Measurements from ENCODE around the gene DDX11. TPM values are rescaled to one million over a fixed set of nuclear protein-coding genes. Genes with fewer than 3 reads are reported as not detected.
"Not testable (repeated sequence)": the region's sequence is repeated elsewhere in the genome, so short reads cannot be mapped to it uniquely, and the experiment has no call there.

Gene DDX11
- total RNA-seq, 1 experiment from 2014 or later, result 23.6 TPM

GRCh38 chr12:31097819-31098218, 24.2 kb downstream of the DDX11 start:
- not testable (repeated sequence) for DNase-seq (ENCODE audit: extremely low read depth, low read depth)

- DNase-seq (ENCODE audit: extremely low read depth, low read depth), result not testable (repeated sequence)
Observed at GRCh38 chr12:31098363-31098762, 24.7 kb downstream of the DDX11 start.

- not testable (repeated sequence) for DNase-seq (ENCODE audit: extremely low read depth, low read depth)
Observed at GRCh38 chr12:31098771-31099170, 25.1 kb downstream of the DDX11 start.

- not testable (repeated sequence) for DNase-seq (ENCODE audit: extremely low read depth, low read depth)
Observed at GRCh38 chr12:31099434-31099833, 25.8 kb downstream of the DDX11 start.

- DNase-seq (ENCODE audit: extremely low read depth, low read depth), result not testable (repeated sequence)
Observed at GRCh38 chr12:31100503-31101208, 27.0 kb downstream of the DDX11 start.

GRCh38 chr12:31102125-31102524, 28.5 kb downstream of the DDX11 start:
- not testable (repeated sequence) for DNase-seq (ENCODE audit: extremely low read depth, low read depth)

- DNase-seq (ENCODE audit: extremely low read depth, low read depth), result not testable (repeated sequence)
Observed at GRCh38 chr12:31102596-31102995, 28.9 kb downstream of the DDX11 start.

GRCh38 chr12:31103561-31103975, 29.9 kb downstream of the DDX11 start:
- DNase-seq (ENCODE audit: extremely low read depth, low read depth), result not testable (repeated sequence)

- DNase-seq (ENCODE audit: extremely low read depth, low read depth), result not testable (repeated sequence)
Observed at GRCh38 chr12:31104220-31104619, 30.6 kb downstream of the DDX11 start.

- not testable (repeated sequence) for DNase-seq (ENCODE audit: extremely low read depth, low read depth)
Observed at GRCh38 chr12:31104773-31105172, 31.1 kb downstream of the DDX11 start.

GRCh38 chr12:31105668-31106067, 32.0 kb downstream of the DDX11 start:
- no peak for DNase-seq (ENCODE audit: extremely low read depth, low read depth)

GRCh38 chr12:31106101-31106803, 32.6 kb downstream of the DDX11 start:
- no peak for DNase-seq (ENCODE audit: extremely low read depth, low read depth)

GRCh38 chr12:31109773-31110172, 36.1 kb downstream of the DDX11 start:
- not testable (repeated sequence) for DNase-seq (ENCODE audit: extremely low read depth, low read depth)

GRCh38 chr12:31110263-31110662, 36.6 kb downstream of the DDX11 start:
- DNase-seq (ENCODE audit: extremely low read depth, low read depth), result not testable (repeated sequence)

GRCh38 chr12:31115092-31115601, 41.5 kb downstream of the DDX11 start:
- not testable (repeated sequence) for DNase-seq (ENCODE audit: extremely low read depth, low read depth)

- not testable (repeated sequence) for DNase-seq (ENCODE audit: extremely low read depth, low read depth)
Observed at GRCh38 chr12:31116846-31117202, 43.2 kb downstream of the DDX11 start.

- no peak for DNase-seq (ENCODE audit: extremely low read depth, low read depth)
Observed at GRCh38 chr12:31117203-31118011, 43.7 kb downstream of the DDX11 start.

- DNase-seq (ENCODE audit: extremely low read depth, low read depth), result no peak
Observed at GRCh38 chr12:31118347-31119191, 44.9 kb downstream of the DDX11 start.

GRCh38 chr12:31119192-31119802, 45.6 kb downstream of the DDX11 start:
- no peak for DNase-seq (ENCODE audit: extremely low read depth, low read depth)

GRCh38 chr12:31119803-31120211, 46.1 kb downstream of the DDX11 start:
- no peak for DNase-seq (ENCODE audit: extremely low read depth, low read depth)
